ENCODE data around the gene MGAT3. TPM values are rescaled to one million over a fixed set of nuclear protein-coding genes. Genes with fewer than 3 reads are reported as not detected.

The MGAT3 gene
- total and polyA plus RNA-seq, 10 donors = 1.3 to 14.4 (median 9.1) TPM

- 81 to 94% (median 88%) methylated on average over 5 to 7 of the region's 7 CpGs for WGBS, 5 donors
- no peak for DNase-seq
Measured at GRCh38 chr22:39444247-39444800, 12.5 kb upstream of the MGAT3 start.

GRCh38 chr22:39444937-39445465, 11.8 kb upstream of the MGAT3 start:
- 85 to 94% (median 93%) methylated on average over 10 to 11 of the region's 11 CpGs for WGBS, 5 donors
- Histone ChIP-seq H3K4me1 (peaks cover 8 to 51% (median 44%) of the 10 kb centered on the region in 6 donors), H3K27ac (peak overlapping the region in 1 of 8 donors; percentile 85), H3K4me3 (no peak overlapping the region), H3K9me3 (no peaks in the 10 kb centered on the region), H3K36me3 (no peaks in the 10 kb centered on the region), H3K27me3 (replicated peaks in 1 of 7) (no peaks in the 10 kb centered on the region)
- intact Hi-C loops (cut with DNase I; ENCODE audit: low total_unique reads) = no loop called here
- TF ChIP-seq POLR2AphosphoS5 (IDR thresholded peaks at IDR 0.05) = no peak
- no peak for TF ChIP-seq POLR2A (IDR thresholded peaks at IDR 0.05)
- TF ChIP-seq CTCF (IDR thresholded peaks at IDR 0.05 in 8 of 11, conservative IDR thresholded peaks at IDR 0.05 in 3 of 11) = no peak
- DNase-seq = no peak

More at GRCh38 chr22:39444247-39444800, 12.5 kb upstream of the MGAT3 start:
- Histone ChIP-seq H3K4me3 (no peak overlapping the region), H3K27me3 (replicated peaks in 1 of 7) (no peaks in the 10 kb centered on the region), H3K9me3 (no peaks in the 10 kb centered on the region), H3K27ac (no peak overlapping the region), H3K4me1 (peaks cover 8 to 51% (median 37%) of the 10 kb centered on the region in 6 donors), H3K36me3 (no peaks in the 10 kb centered on the region)
- intact Hi-C loops (cut with DNase I; ENCODE audit: low total_unique reads) = no loop called here
- TF ChIP-seq CTCF (IDR thresholded peaks at IDR 0.05 in 8 of 11, conservative IDR thresholded peaks at IDR 0.05 in 3 of 11) = no peak

GRCh38 chr22:39445678-39446077, 11.1 kb upstream of the MGAT3 start:
- TF ChIP-seq POLR2A (IDR thresholded peaks at IDR 0.05) (no peak), POLR2AphosphoS5 (IDR thresholded peaks at IDR 0.05) (no peak), CTCF (IDR thresholded peaks at IDR 0.05 in 8 of 11, conservative IDR thresholded peaks at IDR 0.05 in 3 of 11) (no peak)
- H3K9me3 ChIP-seq = no peaks in the 10 kb centered on the region

GRCh38 chr22:39446239-39446721, 10.5 kb upstream of the MGAT3 start:
- Histone ChIP-seq H3K27me3 (replicated peaks in 1 of 7) (no peaks in the 10 kb centered on the region), H3K27ac (peak overlapping the region in 6 of 8 donors; percentile 30 to 85 (median 64)), H3K4me1 (peaks cover 8 to 63% (median 49%) of the 10 kb centered on the region in 6 donors), H3K9me3 (no peaks in the 10 kb centered on the region), H3K36me3 (no peaks in the 10 kb centered on the region), H3K4me3 (peak overlapping the region in 1 of 8 donors; percentile 47)
- TF ChIP-seq POLR2A (IDR thresholded peaks at IDR 0.05) (no peak), POLR2AphosphoS5 (IDR thresholded peaks at IDR 0.05) (no peak), CTCF (IDR thresholded peaks at IDR 0.05 in 8 of 11, conservative IDR thresholded peaks at IDR 0.05 in 3 of 11) (no peak)
- peak; percentile 81 for DNase-seq
- intact Hi-C loops (cut with DNase I; ENCODE audit: low total_unique reads) = no loop called here
- 43 to 67% (median 62%) methylated on average over 8 to 13 of the region's 13 CpGs for WGBS, 5 donors

More at GRCh38 chr22:39445678-39446077, 11.1 kb upstream of the MGAT3 start:
- H3K27me3 ChIP-seq (replicated peaks in 1 of 7) = no peaks in the 10 kb centered on the region
- no peak overlapping the region for H3K4me3 ChIP-seq
- H3K4me1 ChIP-seq = peaks cover 8 to 58% (median 49%) of the 10 kb centered on the region in 6 donors
- H3K36me3 ChIP-seq = no peaks in the 10 kb centered on the region
- intact Hi-C loops (cut with DNase I; ENCODE audit: low total_unique reads) = no loop called here
- peak overlapping the region in 5 of 8 donors; percentile 27 to 85 (median 63) for H3K27ac ChIP-seq
- whole genome bisulfite sequencing, 5 donors = 84 to 97% (median 91%) methylated on average over 8 to 9 of the region's 9 CpGs
- DNase-seq = no peak

Measured in spleen (tissue), 11 donors.